OCI-LY7 (cell line): ENCODE measurements around the gene AMBP. TPM values are rescaled to one million over a fixed set of nuclear protein-coding genes. Genes with fewer than 3 reads are reported as not detected.

Experiments used
- BruUV-seq: library from RNA; stranded (reverse); fragments of 400-500 nt; replicated peaks from 2 replicates; lab custom pipeline; 2021; lab: Mats Ljungman, UMichigan
- CTCF ChIA-PET: fragments of 300-600 bp; sonication (Branson Sonifier 250); formaldehyde crosslinking; loops from one replicate; lab custom pipeline; 2022; ENCODE audit warnings: antibody characterized with exemption; ENCODE audit not compliant: unreplicated experiment; lab: Charles Lee
- POLR2A ChIA-PET: fragments of 300-600 bp; sonication (Branson Sonifier 250); formaldehyde crosslinking; loops from one replicate; lab custom pipeline; 2022; ENCODE audit warnings: antibody characterized with exemption; lab: Charles Lee
- DNase-seq: peaks from one replicate; pipeline ENCODE4 v3.0.0-alpha.2; 2015; ENCODE audit warnings: low spot score
- H2AFZ ChIP-seq: fragments of 200-600 bp; sonication (generic), shearing (Covaris generic); 2 replicates; pipeline ENCODE4 v1.6.1; 2014; ENCODE audit warnings: mild to moderate bottlenecking, antibody characterized with exemption, low read length, moderate library complexity
- H3K27ac ChIP-seq: fragments of 200-600 bp; sonication (generic); 2 replicates; pipeline ENCODE4 v1.5.1; 2014; ENCODE audit warnings: mixed run types, low read depth, mild to moderate bottlenecking, moderate library complexity, low read length, inconsistent platforms; ENCODE audit not compliant: poor library complexity, severe bottlenecking
- H3K36me3 ChIP-seq: fragments of 200-600 bp; sonication (generic); 2 replicates; pipeline ENCODE4 v1.6.1; 2014; ENCODE audit warnings: mild to moderate bottlenecking, antibody characterized with exemption, low read length, moderate library complexity, mixed read lengths; ENCODE audit not compliant: insufficient read depth
- H3K4me1 ChIP-seq: fragments of 200-600 bp; sonication (generic); 2 replicates; pipeline ENCODE4 v1.5.1; 2014; ENCODE audit warnings: mild to moderate bottlenecking, low read length; ENCODE audit not compliant: insufficient read depth, poor library complexity, severe bottlenecking
- H3K4me2 ChIP-seq: fragments of 200-600 bp; sonication (generic); 2 replicates; pipeline ENCODE4 v1.6.1; 2014; ENCODE audit warnings: mild to moderate bottlenecking, low read length
- H3K4me3 ChIP-seq: fragments of 200-600 bp; sonication (generic); 2 replicates; pipeline ENCODE4 v1.5.1; 2014; ENCODE audit warnings: mild to moderate bottlenecking, low read depth, low read length; ENCODE audit not compliant: poor library complexity, severe bottlenecking
- H3K79me2 ChIP-seq: fragments of 200-600 bp; sonication (generic); 2 replicates; pipeline ENCODE4 v1.6.1; 2016; ENCODE audit warnings: low read depth, mild to moderate bottlenecking, low read length, moderate library complexity, mixed read lengths; ENCODE audit not compliant: insufficient read depth
- H3K9me2 ChIP-seq: fragments of 200-600 bp; sonication (generic); 2 replicates; pipeline ENCODE4 v1.6.1; 2016; ENCODE audit warnings: mild to moderate bottlenecking, low read length, mixed read lengths; ENCODE audit not compliant: insufficient read depth
- H3K9me3 ChIP-seq: fragments of 200-600 bp; sonication (generic); 2 replicates; pipeline ENCODE4 v1.6.1; 2014; ENCODE audit warnings: mild to moderate bottlenecking, mixed run types, low read length, mixed read lengths
- H4K20me1 ChIP-seq: fragments of 200-600 bp; sonication (generic); 2 replicates; pipeline ENCODE4 v1.6.1; 2014; ENCODE audit warnings: mild to moderate bottlenecking, antibody characterized with exemption, low read length, moderate library complexity, mixed read lengths; ENCODE audit not compliant: insufficient read depth
- CTCF ChIP-seq: fragments of 200-600 bp; sonication (generic); conservative IDR thresholded peaks from 2 replicates; pipeline ENCODE4 v1.5.1; 2014; ENCODE audit warnings: mild to moderate bottlenecking, antibody characterized with exemption, low read length, moderate library complexity, mixed read lengths
- EZH2phosphoT487 ChIP-seq: fragments of 200-600 bp; sonication (generic); IDR thresholded peaks from 2 replicates; pipeline ENCODE4 v1.6.1; 2018; ENCODE audit warnings: low read depth, borderline replicate concordance, mild to moderate bottlenecking, mixed run types, antibody characterized with exemption, low read length, moderate library complexity, mixed read lengths
- intact Hi-C: fragments of 100-400 bp; cut with micrococcal nuclease; formaldehyde crosslinking; loops from one replicate; pipeline ENCODE4 v1.10.0; 2022; ENCODE audit not compliant: unreplicated experiment
- total RNA-seq, 2 experiments: library from RNA; depleted of rRNA in 1 of 2; stranded (reverse); fragments of >200 nt in 1 of 2; shearing (Covaris generic) in 1 of 2; gene quantifications; 2 replicates each; pipeline ENCODE4 v1.2.3, GENCODE V29; 2014 to 2022

The AMBP gene
- total RNA-seq, 2 experiments from 2014 or later = not detected

- Histone ChIP-seq H2AFZ (no peak overlapping the region), H3K4me3 (no peak overlapping the region), H3K9me2 (no peaks in the 10 kb centered on the region), H3K4me1 (no peaks in the 10 kb centered on the region), H3K9me3 (no peaks in the 10 kb centered on the region), H3K27ac (no peak overlapping the region), H3K79me2 (no peaks in the 10 kb centered on the region), H3K36me3 (no peaks in the 10 kb centered on the region), H3K4me2 (no peak overlapping the region), H4K20me1 (no peaks in the 10 kb centered on the region)
- DNase-seq = no peak
- ChIA-PET CTCF (no interaction called here), POLR2A (no interaction called here)
- TF ChIP-seq EZH2phosphoT487 = no peak
- no peak for TF ChIP-seq CTCF
- no TSS peak for BruUV-seq
- intact Hi-C loops = no loop called here
Measured at GRCh38 chr9:114086009-114086408, 7.9 kb upstream of the AMBP start.

GRCh38 chr9:114085387-114085789, 7.3 kb upstream of the AMBP start:
- intact Hi-C loops = no loop called here
- DNase-seq = no peak
- no peak overlapping the region for H2AFZ ChIP-seq
- no TSS peak for BruUV-seq
- no peak overlapping the region for H3K4me3 ChIP-seq
- no peaks in the 10 kb centered on the region for H3K79me2 ChIP-seq
- H3K27ac ChIP-seq = no peak overlapping the region
- POLR2A ChIA-PET = no interaction called here
- H3K9me2 ChIP-seq = no peaks in the 10 kb centered on the region
- H3K4me2 ChIP-seq = no peak overlapping the region
- no peaks in the 10 kb centered on the region for H3K36me3 ChIP-seq
- H3K9me3 ChIP-seq = no peaks in the 10 kb centered on the region
- TF ChIP-seq EZH2phosphoT487 (no peak), CTCF (no peak)
- H4K20me1 ChIP-seq = no peaks in the 10 kb centered on the region
- H3K4me1 ChIP-seq = no peaks in the 10 kb centered on the region
- CTCF ChIA-PET = no interaction called here

GRCh38 chr9:114084282-114085073, 6.4 kb upstream of the AMBP start:
- DNase-seq = no peak
- no peak overlapping the region for H3K4me2 ChIP-seq
- TF ChIP-seq EZH2phosphoT487 (no peak), CTCF (no peak)
- intact Hi-C loops = no loop called here
- H3K79me2 ChIP-seq = no peaks in the 10 kb centered on the region
- no peaks in the 10 kb centered on the region for H3K9me3 ChIP-seq
- H3K9me2 ChIP-seq = no peaks in the 10 kb centered on the region
- no peaks in the 10 kb centered on the region for H3K36me3 ChIP-seq
- no peaks in the 10 kb centered on the region for H4K20me1 ChIP-seq
- no TSS peak for BruUV-seq
- ChIA-PET POLR2A (no interaction called here), CTCF (no interaction called here)
- no peak overlapping the region for H3K27ac ChIP-seq
- no peak overlapping the region for H2AFZ ChIP-seq
- no peak overlapping the region for H3K4me3 ChIP-seq
- H3K4me1 ChIP-seq = no peaks in the 10 kb centered on the region
